Stomach (tissue), 9 donors: ENCODE data around the gene PTPRM. TPM values are rescaled to one million over a fixed set of nuclear protein-coding genes. Genes with fewer than 3 reads are reported as not detected.

Experiments used
- DNase-seq, 2 donors: peaks; one replicate each; pipeline versions ENCODE4 v3.0.0 to v3.0.0-alpha.2; 2013 to 2019
- H3K27ac ChIP-seq, 5 donors: fragments of 200-600 bp in 4 of 5; sonication (generic) in 4 of 5; one replicate each; pipeline ENCODE4 v1.5.1; 2013 to 2019; ENCODE audit warnings: mild to moderate bottlenecking in 1 of 5, moderate library complexity in 1 of 5
- H3K27me3 ChIP-seq, 3 donors: fragments of 200-600 bp; sonication (generic); one replicate each; pipeline ENCODE4 v1.5.1; 2017 to 2019; ENCODE audit warnings: mixed run types in 1 of 3
- H3K36me3 ChIP-seq, 4 donors: fragments of 200-600 bp; sonication (generic); 1 replicate in 3 of 4; 2 replicates in 1 of 4; pipeline ENCODE4 v1.5.1; 2016 to 2019
- H3K4me1 ChIP-seq, 4 donors: fragments of 200-600 bp; sonication (generic); one replicate each; pipeline ENCODE4 v1.5.1; 2016 to 2019
- H3K4me3 ChIP-seq, 4 donors: fragments of 200-600 bp; sonication (generic) in 3 of 4; one replicate each; pipeline ENCODE4 v1.5.1; 2016 to 2019; ENCODE audit warnings: mild to moderate bottlenecking in 1 of 4
- H3K9me3 ChIP-seq, 4 donors: fragments of 200-600 bp; sonication (generic); one replicate each; pipeline ENCODE4 v1.5.1; 2016 to 2019
- CTCF ChIP-seq, 7 experiments: fragments of 450-650 bp in 4 of 7; fragments of 200-600 bp in 3 of 7; sonication (generic) in 3 of 7; IDR thresholded peaks; one replicate each; pipeline ENCODE4 v1.5.1; 2016 to 2019; ENCODE audit warnings: antibody characterized with exemption in 7 of 7, control low read depth in 2 of 7, mild to moderate bottlenecking in 1 of 7
- EP300 ChIP-seq: sonication (generic); formaldehyde crosslinking; IDR thresholded peaks from one replicate; pipeline ENCODE4 v1.6.1; 2017; ENCODE audit warnings: antibody characterized with exemption
- POLR2A ChIP-seq, 4 donors: fragments of 450-650 bp; IDR thresholded peaks; one replicate each; pipeline ENCODE4 v1.6.1; 2016; ENCODE audit warnings: antibody characterized with exemption in 4 of 4, control low read depth in 2 of 4, mild to moderate bottlenecking in 1 of 4, moderate library complexity in 1 of 4
- POLR2AphosphoS5 ChIP-seq, 3 donors: sonication (generic); formaldehyde crosslinking; IDR thresholded peaks; one replicate each; pipeline ENCODE4 v1.6.1; 2016; ENCODE audit warnings: antibody characterized with exemption in 3 of 3
- WGBS, 5 donors: extraction: QIAGEN DNeasy Blood & Tissue Kit in 3 of 5; methylation state at CpG; one replicate each; pipeline versions ENCODE4 v1.1.5 to v1.1.7; 2013 to 2018; 5-methylcytosine and 5-hydroxymethylcytosine counted together
- intact Hi-C: fragments of 100-400 bp; cut with DNase I; formaldehyde crosslinking; loops from one replicate; pipeline ENCODE4 v1.15.1; 2023; ENCODE audit warnings: low total_unique reads
- polyA plus RNA-seq, 3 donors: library from polyadenylated mRNA; stranded (reverse); fragments of 200-250 nt; gene quantifications; one replicate each; pipeline ENCODE4 v1.2.3, GENCODE V29; 2013
- total RNA-seq, 5 donors: library from RNA; depleted of rRNA; stranded (reverse); fragments of >200 nt; gene quantifications; one replicate each; pipeline versions ENCODE4 v1.1.0 to v1.2.3, GENCODE V29; 2014 to 2016
- donor health status: healthy with polysubstance abuse.
- donor health status: Bipolar disorder and iron deficiency.
- donor health status: healthy.

Gene PTPRM
- total and polyA plus RNA-seq, 8 donors, result 7.5 to 246 (median 58.2) TPM

GRCh38 chr18:7676253-7676873 is 109.2 kb downstream of the PTPRM start:
- DNase-seq, result no peak
- intact Hi-C loops, result no loop called here
- Histone ChIP-seq H3K27me3 (no peaks in the 10 kb centered on the region), H3K36me3 (no peaks in the 10 kb centered on the region), H3K4me1 (peaks cover 0 to 3% (median 0%) of the 10 kb centered on the region in 4 donors), H3K27ac (no peak overlapping the region), H3K9me3 (no peaks in the 10 kb centered on the region), H3K4me3 (no peak overlapping the region)
- WGBS, 5 donors, result 88 to 92% (median 91%) methylated on average over 8 of the region's 8 CpGs
- no peak for TF ChIP-seq POLR2AphosphoS5 (IDR thresholded peaks at IDR 0.05)
- TF ChIP-seq EP300, result no peak
- no peak for TF ChIP-seq CTCF (IDR thresholded peaks at IDR 0.05)
- no peak for TF ChIP-seq POLR2A (IDR thresholded peaks at IDR 0.05)

- H3K36me3 ChIP-seq, result no peaks in the 10 kb centered on the region
- WGBS, 5 donors, result 73 to 85% (median 84%) methylated on average over 4 of the region's 4 CpGs
- no peak overlapping the region for H3K4me3 ChIP-seq
- H3K27ac ChIP-seq, result no peak overlapping the region
- peaks cover 0 to 9% (median 0%) of the 10 kb centered on the region in 4 donors for H3K4me1 ChIP-seq
- H3K9me3 ChIP-seq, result no peaks in the 10 kb centered on the region
- intact Hi-C loops, result no loop called here
- TF ChIP-seq CTCF (IDR thresholded peaks at IDR 0.05) (no peak), EP300 (no peak), POLR2A (IDR thresholded peaks at IDR 0.05) (no peak), POLR2AphosphoS5 (IDR thresholded peaks at IDR 0.05) (no peak)
- no peak for DNase-seq
- no peaks in the 10 kb centered on the region for H3K27me3 ChIP-seq
These were observed 109.9 kb downstream of the PTPRM start for GRCh38 chr18:7677001-7677400.

GRCh38 chr18:7677424-7677823 is 110.3 kb downstream of the PTPRM start:
- DNase-seq, result no peak
- TF ChIP-seq POLR2AphosphoS5 (IDR thresholded peaks at IDR 0.05), result no peak
- no peak for TF ChIP-seq EP300
- TF ChIP-seq POLR2A (IDR thresholded peaks at IDR 0.05), result no peak
- no peak for TF ChIP-seq CTCF (IDR thresholded peaks at IDR 0.05)
- intact Hi-C loops, result no loop called here
- 81 to 88% (median 88%) methylated on average over 4 of the region's 4 CpGs for WGBS, 5 donors
- Histone ChIP-seq H3K36me3 (no peaks in the 10 kb centered on the region), H3K27ac (no peak overlapping the region), H3K9me3 (no peaks in the 10 kb centered on the region), H3K4me1 (peaks cover 0 to 9% (median 0%) of the 10 kb centered on the region in 4 donors), H3K4me3 (no peak overlapping the region), H3K27me3 (no peaks in the 10 kb centered on the region)

- no peak overlapping the region for H3K27ac ChIP-seq
- intact Hi-C loops, result no loop called here
- peaks cover 0 to 9% (median 0%) of the 10 kb centered on the region in 4 donors for H3K4me1 ChIP-seq
- TF ChIP-seq EP300, result no peak
- no peak for TF ChIP-seq POLR2A (IDR thresholded peaks at IDR 0.05)
- TF ChIP-seq POLR2AphosphoS5 (IDR thresholded peaks at IDR 0.05), result no peak
- TF ChIP-seq CTCF (IDR thresholded peaks at IDR 0.05), result no peak
- H3K27me3 ChIP-seq, result no peaks in the 10 kb centered on the region
- H3K36me3 ChIP-seq, result no peaks in the 10 kb centered on the region
- H3K9me3 ChIP-seq, result no peaks in the 10 kb centered on the region
- WGBS, 5 donors, result 93 to 97% (median 94%) methylated on average over 8 of the region's 8 CpGs
- DNase-seq, result no peak
- H3K4me3 ChIP-seq, result no peak overlapping the region
These were observed 111.3 kb downstream of the PTPRM start for GRCh38 chr18:7678389-7678788.
